Liver (tissue), 9 donors: ENCODE results near the gene FUBP3. TPM values are rescaled to one million over a fixed set of nuclear protein-coding genes. Genes with fewer than 3 reads are reported as not detected.

Experiments
- DNase-seq: peaks from one replicate; pipeline ENCODE4 v3.0.0-alpha.2; 2017; ENCODE audit warnings: low spot score
- H3K27ac ChIP-seq, 2 donors: one replicate each; pipeline ENCODE4 v1.7.0; 2013; ENCODE audit warnings: inconsistent platforms in 2 of 2, low read length in 2 of 2, control low read depth in 1 of 2, low read depth in 1 of 2, mild to moderate bottlenecking in 1 of 2
- H3K27me3 ChIP-seq, 4 donors: one replicate each; pipeline versions ENCODE4 v1.6.1 to v1.7.0; 2013; ENCODE audit warnings: low read length in 3 of 4, inconsistent platforms in 1 of 4, mild to moderate bottlenecking in 1 of 4, moderate library complexity in 1 of 4; ENCODE audit not compliant: control insufficient read depth in 4 of 4, insufficient read depth in 4 of 4
- H3K36me3 ChIP-seq, 4 donors: one replicate each; pipeline versions ENCODE4 v1.6.1 to v1.7.0; 2013; ENCODE audit warnings: low read length in 3 of 4, mild to moderate bottlenecking in 3 of 4, low read depth in 1 of 4, moderate library complexity in 1 of 4; ENCODE audit not compliant: control insufficient read depth in 4 of 4, insufficient read depth in 3 of 4
- H3K4me1 ChIP-seq, 4 donors: one replicate each; pipeline versions ENCODE4 v1.6.1 to v1.7.0; 2013; ENCODE audit warnings: low read length in 3 of 4, mild to moderate bottlenecking in 3 of 4, moderate library complexity in 1 of 4; ENCODE audit not compliant: control insufficient read depth in 4 of 4, insufficient read depth in 4 of 4
- H3K4me3 ChIP-seq, 3 donors: one replicate each; pipeline versions ENCODE4 v1.6.1 to v1.7.0; 2013; ENCODE audit warnings: low read length in 3 of 3, control low read depth in 1 of 3, low read depth in 1 of 3, mild to moderate bottlenecking in 1 of 3
- H3K9ac ChIP-seq, 2 donors: one replicate each; pipeline ENCODE4 v1.7.0; 2013; ENCODE audit warnings: low read length in 2 of 2, mild to moderate bottlenecking in 2 of 2, moderate library complexity in 2 of 2, control low read depth in 1 of 2, low read depth in 1 of 2
- H3K9me3 ChIP-seq, 4 donors: one replicate each; pipeline versions ENCODE4 v1.6.1 to v1.7.0; 2013; ENCODE audit warnings: low read length in 3 of 4; ENCODE audit not compliant: control insufficient read depth in 4 of 4
- EGR1 ChIP-seq, 2 donors: IDR thresholded peaks; 2 replicates each; pipeline ENCODE4 v1.6.1; 2016 to 2018; ENCODE audit warnings: antibody characterized with exemption in 2 of 2, low read depth in 2 of 2
- FOXA1 ChIP-seq: IDR thresholded peaks from 2 replicates; pipeline ENCODE4 v1.6.1; 2016; ENCODE audit warnings: antibody characterized with exemption
- FOXA2 ChIP-seq: IDR thresholded peaks from 2 replicates; pipeline ENCODE4 v1.6.1; 2016; ENCODE audit warnings: antibody characterized with exemption
- GABPA ChIP-seq, 2 donors: IDR thresholded peaks in 1 of 2; conservative IDR thresholded peaks in 1 of 2; 2 replicates each; pipeline ENCODE4 v1.6.1; 2016; ENCODE audit warnings: antibody characterized with exemption in 2 of 2, mild to moderate bottlenecking in 1 of 2, moderate library complexity in 1 of 2
- HNF4A ChIP-seq, 2 donors: conservative IDR thresholded peaks; 2 replicates each; pipeline ENCODE4 v1.6.1; 2016; ENCODE audit warnings: antibody characterized with exemption in 2 of 2, mild to moderate bottlenecking in 2 of 2
- HNF4G ChIP-seq: IDR thresholded peaks from 2 replicates; pipeline ENCODE4 v1.6.1; 2016; ENCODE audit warnings: antibody characterized with exemption
- JUND ChIP-seq, 2 donors: IDR thresholded peaks; 2 replicates each; pipeline ENCODE4 v1.6.1; 2016; ENCODE audit warnings: antibody characterized with exemption in 2 of 2
- NR2F2 ChIP-seq: IDR thresholded peaks from 2 replicates; pipeline ENCODE4 v1.6.1; 2016; ENCODE audit warnings: antibody characterized with exemption
- RAD21 ChIP-seq, 2 donors: IDR thresholded peaks; 2 replicates each; pipeline ENCODE4 v1.6.1; 2016; ENCODE audit warnings: antibody characterized with exemption in 2 of 2, mild to moderate bottlenecking in 2 of 2
- RXRA ChIP-seq, 2 donors: IDR thresholded peaks; 2 replicates each; pipeline ENCODE4 v1.6.1; 2017 to 2018; ENCODE audit warnings: antibody characterized with exemption in 2 of 2, mild to moderate bottlenecking in 1 of 2
- SP1 ChIP-seq: IDR thresholded peaks from 2 replicates; pipeline ENCODE4 v1.6.1; 2018; ENCODE audit warnings: antibody characterized with exemption, mild to moderate bottlenecking
- TAF1 ChIP-seq: conservative IDR thresholded peaks from 2 replicates; pipeline ENCODE4 v1.6.1; 2016; ENCODE audit warnings: antibody characterized with exemption, mild to moderate bottlenecking
- YY1 ChIP-seq: IDR thresholded peaks from 2 replicates; pipeline ENCODE4 v1.6.1; 2016; ENCODE audit warnings: antibody characterized with exemption, mild to moderate bottlenecking
- WGBS: extraction: QIAGEN DNeasy Blood & Tissue Kit; methylation state at CpG from one replicate; pipeline ENCODE4 v1.1.7; 2013; 5-methylcytosine and 5-hydroxymethylcytosine counted together
- polyA plus RNA-seq, 2 donors: library from polyadenylated mRNA; stranded (reverse) in 1 of 2; unstranded in 1 of 2; fragments of 200-250 nt in 1 of 2; fragments of >200 nt in 1 of 2; fragmentation: Nextera tagmentation in 1 of 2; extraction: Ambion mirVana in 1 of 2; gene quantifications; one replicate each; pipeline versions ENCODE4 v1.2.1 to v1.2.3, GENCODE V29; 2013 to 2015
- total RNA-seq, 2 donors: library from RNA; depleted of rRNA; stranded (reverse); fragments of >200 nt; gene quantifications; one replicate each; pipeline ENCODE4 v1.2.3, GENCODE V29; 2014
- TF ChIP-seq, protein P1 (sequence below): IDR thresholded peaks from 2 replicates; pipeline ENCODE4 v1.6.1; 2016; ENCODE audit warnings: antibody characterized with exemption
- TF ChIP-seq, protein P2 (sequence below): IDR thresholded peaks from 2 replicates; pipeline ENCODE4 v1.6.1; 2016; ENCODE audit warnings: antibody characterized with exemption, mild to moderate bottlenecking
- TF ChIP-seq, protein P3 (sequence below): IDR thresholded peaks from 2 replicates; pipeline ENCODE4 v1.6.1; 2016; ENCODE audit warnings: antibody characterized with exemption
- TF ChIP-seq, protein P4 (sequence below): IDR thresholded peaks from 2 replicates; pipeline ENCODE4 v1.6.1; 2016; ENCODE audit warnings: antibody characterized with exemption
- donor health status: healthy.
- donor health status: healthy.
- donor health status: healthy.
- donor health status: healthy.
- donor health status: healthy.

FUBP3 gene
- total and polyA plus RNA-seq, 4 donors: 16.1 to 39.0 (median 24.8) TPM

DNA sequence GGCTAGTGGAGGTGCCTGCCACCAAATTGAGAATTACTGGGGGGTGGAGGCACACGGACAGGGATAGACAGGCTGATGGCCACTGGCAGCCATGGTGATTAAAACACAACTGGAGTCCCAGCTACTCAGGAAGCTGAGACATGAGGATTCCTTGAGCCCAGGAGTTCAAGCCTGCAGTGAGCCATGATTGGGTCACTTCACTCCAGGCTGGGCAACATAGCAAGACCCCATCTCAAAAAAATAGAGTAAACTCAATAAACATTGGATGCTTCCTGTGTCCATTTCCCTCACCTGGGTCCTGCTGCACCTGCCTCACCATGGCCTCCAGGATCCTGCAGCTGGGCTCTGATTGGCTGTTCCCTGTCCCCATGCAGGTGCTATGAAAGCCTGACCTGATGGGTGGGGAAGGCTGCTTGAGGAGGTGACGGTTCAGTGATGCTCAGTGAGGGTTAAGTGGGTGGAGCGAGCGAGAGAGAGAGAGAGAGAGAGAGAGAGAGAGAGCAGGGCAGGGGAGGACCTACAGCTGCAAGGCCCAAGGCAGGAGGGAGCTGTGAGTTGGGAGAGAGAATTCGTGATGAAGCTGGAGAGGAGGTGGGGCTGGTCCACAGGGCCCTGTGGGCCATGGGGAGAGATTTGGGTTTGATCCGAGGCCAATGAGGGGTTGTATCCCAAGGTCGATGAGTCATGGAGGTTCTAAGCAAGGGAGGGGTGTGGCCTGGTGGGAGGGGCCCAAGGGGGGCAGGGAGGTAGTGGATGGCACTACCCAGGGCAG is 36.7 kb upstream of the FUBP3 start:
- Histone ChIP-seq H3K27me3 (no peaks in the 10 kb centered on the region), H3K9me3 (no peaks in the 10 kb centered on the region), H3K36me3 (no peaks in the 10 kb centered on the region), H3K4me3 (no peak overlapping the region), H3K4me1 (peaks cover 4 to 12% (median 6%) of the 10 kb centered on the region in 4 donors), H3K27ac (no peak overlapping the region), H3K9ac (no peak overlapping the region)
- no peak for DNase-seq
- 86% methylated on average over 7 of the region's 7 CpGs for WGBS
- TF ChIP-seq, protein P1, sequence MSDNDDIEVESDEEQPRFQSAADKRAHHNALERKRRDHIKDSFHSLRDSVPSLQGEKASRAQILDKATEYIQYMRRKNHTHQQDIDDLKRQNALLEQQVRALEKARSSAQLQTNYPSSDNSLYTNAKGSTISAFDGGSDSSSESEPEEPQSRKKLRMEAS: no peak
- TF ChIP-seq SP1: no peak

DNA sequence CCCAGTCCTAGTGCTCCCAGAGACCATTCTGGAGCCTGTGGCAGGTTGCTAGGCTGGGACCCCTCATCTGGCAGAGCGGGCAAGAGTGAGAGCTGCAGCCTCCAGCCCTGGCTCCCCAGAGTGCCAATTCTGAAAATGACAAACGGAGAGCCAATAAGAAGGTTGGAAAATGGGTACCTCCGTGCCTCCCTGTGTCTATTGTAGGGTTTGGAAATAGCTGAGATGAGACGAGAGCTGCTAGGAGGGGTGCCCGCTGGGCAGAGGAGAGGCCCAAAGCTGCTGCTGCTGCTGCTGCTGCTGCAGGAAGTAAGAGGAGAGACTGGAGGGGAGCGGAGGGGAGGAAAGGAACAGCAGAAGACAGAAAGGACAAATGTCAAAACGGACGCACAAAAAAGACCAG is 36.0 kb upstream of the FUBP3 start:
- Histone ChIP-seq H3K4me3 (no peak overlapping the region), H3K9ac (no peak overlapping the region), H3K27me3 (no peaks in the 10 kb centered on the region), H3K9me3 (no peaks in the 10 kb centered on the region), H3K27ac (no peak overlapping the region), H3K36me3 (no peaks in the 10 kb centered on the region), H3K4me1 (peaks cover 4 to 19% (median 11%) of the 10 kb centered on the region in 4 donors)
- TF ChIP-seq GABPA (IDR thresholded peaks at IDR 0.05 in 1 of 2, conservative IDR thresholded peaks at IDR 0.05 in 1 of 2) (no peak), FOXA2 (no peak), YY1 (no peak), EGR1 (IDR thresholded peaks at IDR 0.05; ENCODE audit: low read depth in 2 of 2) (no peak)
- TF ChIP-seq, protein P2, sequence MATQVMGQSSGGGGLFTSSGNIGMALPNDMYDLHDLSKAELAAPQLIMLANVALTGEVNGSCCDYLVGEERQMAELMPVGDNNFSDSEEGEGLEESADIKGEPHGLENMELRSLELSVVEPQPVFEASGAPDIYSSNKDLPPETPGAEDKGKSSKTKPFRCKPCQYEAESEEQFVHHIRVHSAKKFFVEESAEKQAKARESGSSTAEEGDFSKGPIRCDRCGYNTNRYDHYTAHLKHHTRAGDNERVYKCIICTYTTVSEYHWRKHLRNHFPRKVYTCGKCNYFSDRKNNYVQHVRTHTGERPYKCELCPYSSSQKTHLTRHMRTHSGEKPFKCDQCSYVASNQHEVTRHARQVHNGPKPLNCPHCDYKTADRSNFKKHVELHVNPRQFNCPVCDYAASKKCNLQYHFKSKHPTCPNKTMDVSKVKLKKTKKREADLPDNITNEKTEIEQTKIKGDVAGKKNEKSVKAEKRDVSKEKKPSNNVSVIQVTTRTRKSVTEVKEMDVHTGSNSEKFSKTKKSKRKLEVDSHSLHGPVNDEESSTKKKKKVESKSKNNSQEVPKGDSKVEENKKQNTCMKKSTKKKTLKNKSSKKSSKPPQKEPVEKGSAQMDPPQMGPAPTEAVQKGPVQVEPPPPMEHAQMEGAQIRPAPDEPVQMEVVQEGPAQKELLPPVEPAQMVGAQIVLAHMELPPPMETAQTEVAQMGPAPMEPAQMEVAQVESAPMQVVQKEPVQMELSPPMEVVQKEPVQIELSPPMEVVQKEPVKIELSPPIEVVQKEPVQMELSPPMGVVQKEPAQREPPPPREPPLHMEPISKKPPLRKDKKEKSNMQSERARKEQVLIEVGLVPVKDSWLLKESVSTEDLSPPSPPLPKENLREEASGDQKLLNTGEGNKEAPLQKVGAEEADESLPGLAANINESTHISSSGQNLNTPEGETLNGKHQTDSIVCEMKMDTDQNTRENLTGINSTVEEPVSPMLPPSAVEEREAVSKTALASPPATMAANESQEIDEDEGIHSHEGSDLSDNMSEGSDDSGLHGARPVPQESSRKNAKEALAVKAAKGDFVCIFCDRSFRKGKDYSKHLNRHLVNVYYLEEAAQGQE: no peak
- DNase-seq: no peak
- WGBS: 83% methylated on average over 8 of the region's 8 CpGs

DNA sequence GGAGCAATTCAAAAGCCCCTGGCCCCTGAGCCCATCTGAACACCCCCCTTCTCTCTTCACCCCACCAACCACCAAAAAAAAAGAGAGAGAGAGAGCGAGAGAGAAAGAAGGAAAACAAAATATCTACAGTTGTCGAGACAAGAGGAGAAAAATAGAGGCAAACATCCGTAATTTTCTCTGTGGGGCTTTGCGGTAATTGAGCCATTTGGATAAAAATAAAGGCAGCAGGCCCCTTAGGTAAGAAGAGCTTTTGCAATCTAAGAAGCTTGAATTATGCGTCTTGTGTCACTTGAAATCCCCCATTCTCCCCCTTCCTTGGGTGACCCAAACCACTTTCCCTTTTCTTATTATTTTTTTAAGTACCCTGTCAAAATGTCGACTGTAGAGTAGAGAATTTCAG is 35.5 kb upstream of the FUBP3 start:
- no peak overlapping the region for H3K27ac ChIP-seq
- no peaks in the 10 kb centered on the region for H3K27me3 ChIP-seq
- 86% methylated on average over 6 of the region's 6 CpGs for WGBS
- peaks cover 4 to 22% (median 12%) of the 10 kb centered on the region in 4 donors for H3K4me1 ChIP-seq
- H3K36me3 ChIP-seq: no peaks in the 10 kb centered on the region
- no peaks in the 10 kb centered on the region for H3K9me3 ChIP-seq
- no peak for DNase-seq
- no peak overlapping the region for H3K4me3 ChIP-seq
- H3K9ac ChIP-seq: no peak overlapping the region
- no peak for TF ChIP-seq RAD21 (IDR thresholded peaks at IDR 0.05)
- no peak for TF ChIP-seq JUND (IDR thresholded peaks at IDR 0.05)
- TF ChIP-seq, protein P2: no peak
- TF ChIP-seq FOXA1: no peak
- TF ChIP-seq, protein P1: no peak
- no peak for TF ChIP-seq RXRA (IDR thresholded peaks at IDR 0.05)
- TF ChIP-seq NR2F2: no peak
- TF ChIP-seq, protein P3, sequence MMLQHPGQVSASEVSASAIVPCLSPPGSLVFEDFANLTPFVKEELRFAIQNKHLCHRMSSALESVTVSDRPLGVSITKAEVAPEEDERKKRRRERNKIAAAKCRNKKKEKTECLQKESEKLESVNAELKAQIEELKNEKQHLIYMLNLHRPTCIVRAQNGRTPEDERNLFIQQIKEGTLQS: no peak
- TF ChIP-seq HNF4G: no peak
- TF ChIP-seq YY1: no peak
- TF ChIP-seq, protein P4, sequence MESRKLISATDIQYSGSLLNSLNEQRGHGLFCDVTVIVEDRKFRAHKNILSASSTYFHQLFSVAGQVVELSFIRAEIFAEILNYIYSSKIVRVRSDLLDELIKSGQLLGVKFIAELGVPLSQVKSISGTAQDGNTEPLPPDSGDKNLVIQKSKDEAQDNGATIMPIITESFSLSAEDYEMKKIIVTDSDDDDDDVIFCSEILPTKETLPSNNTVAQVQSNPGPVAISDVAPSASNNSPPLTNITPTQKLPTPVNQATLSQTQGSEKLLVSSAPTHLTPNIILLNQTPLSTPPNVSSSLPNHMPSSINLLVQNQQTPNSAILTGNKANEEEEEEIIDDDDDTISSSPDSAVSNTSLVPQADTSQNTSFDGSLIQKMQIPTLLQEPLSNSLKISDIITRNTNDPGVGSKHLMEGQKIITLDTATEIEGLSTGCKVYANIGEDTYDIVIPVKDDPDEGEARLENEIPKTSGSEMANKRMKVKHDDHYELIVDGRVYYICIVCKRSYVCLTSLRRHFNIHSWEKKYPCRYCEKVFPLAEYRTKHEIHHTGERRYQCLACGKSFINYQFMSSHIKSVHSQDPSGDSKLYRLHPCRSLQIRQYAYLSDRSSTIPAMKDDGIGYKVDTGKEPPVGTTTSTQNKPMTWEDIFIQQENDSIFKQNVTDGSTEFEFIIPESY: no peak
- no peak for TF ChIP-seq TAF1
- no peak for TF ChIP-seq HNF4A (conservative IDR thresholded peaks at IDR 0.05)
